Stimulated activated CD4-positive, alpha-beta T cell treated with anti-CD3 and anti-CD28 coated beads, Interleukin-1b, Interleukin-23, amount 100 ng/mL, for 4 hours (primary cell): ENCODE results near the gene KLF3.
A peak's percentile ranks its signal among the peaks of the same experiment; 100 is the strongest.
"Not testable (repeated sequence)": the region's sequence is repeated elsewhere in the genome, so short reads cannot be mapped to it uniquely, and the experiment has no call there.

Experiments
- DNase-seq, 2 donors: peaks; one replicate each; pipeline ENCODE4 v3.0.0-alpha.2; 2020; ENCODE audit warnings: low read depth in 2 of 2

Gene KLF3

DNA sequence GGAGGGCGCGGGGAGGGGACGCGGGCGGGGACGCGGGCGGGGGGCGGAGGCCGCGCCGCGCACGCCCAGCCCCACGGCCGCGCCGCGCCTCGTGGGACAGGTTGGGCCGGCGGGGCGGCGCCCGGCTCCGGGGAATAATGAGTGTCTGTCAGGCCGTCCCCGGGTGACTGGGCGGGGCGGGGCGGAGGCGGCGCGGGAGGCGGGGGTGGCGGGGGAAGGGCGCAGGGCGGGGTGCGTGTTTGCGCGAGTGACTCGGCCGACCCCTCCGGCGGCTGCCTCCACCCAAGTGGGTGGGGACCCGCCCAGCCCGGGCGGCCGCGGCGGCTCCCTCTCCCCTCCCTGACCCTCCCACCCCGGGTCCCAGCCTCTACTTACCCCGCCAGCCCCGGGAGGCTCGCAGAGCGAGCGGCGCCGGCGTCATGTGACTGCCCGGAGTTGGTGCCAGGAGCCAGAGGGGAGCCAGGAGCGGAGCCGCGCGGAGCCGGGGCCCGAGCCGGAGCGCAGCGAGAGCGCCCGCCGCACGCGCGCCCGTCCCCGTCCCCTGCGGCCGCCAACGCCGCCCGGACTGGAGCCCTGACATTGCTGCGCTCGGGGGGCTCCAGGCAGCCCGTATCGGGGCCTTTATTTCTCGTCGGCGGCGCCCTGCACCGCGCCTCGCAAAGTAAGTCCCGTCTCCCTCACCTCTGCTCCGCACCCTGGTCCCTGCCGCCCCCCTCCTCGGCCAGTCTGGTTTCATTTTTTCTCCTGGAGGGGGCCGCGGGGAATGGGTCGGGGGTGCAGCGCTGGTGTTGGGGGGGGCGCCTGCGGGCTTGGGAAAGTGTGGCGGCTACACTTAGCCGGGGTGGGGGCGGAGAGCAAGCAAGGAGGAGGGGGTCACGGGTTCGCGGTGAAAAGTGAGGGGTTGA is at the start of gene KLF3:
Gene KLF3, plus strand, starts transcription at position 399 of the 905 bp plus-strand sequence. CDS start 16,427 bp downstream, outside the sequence.
- DNase-seq: peak; percentile 83 to 85

DNA sequence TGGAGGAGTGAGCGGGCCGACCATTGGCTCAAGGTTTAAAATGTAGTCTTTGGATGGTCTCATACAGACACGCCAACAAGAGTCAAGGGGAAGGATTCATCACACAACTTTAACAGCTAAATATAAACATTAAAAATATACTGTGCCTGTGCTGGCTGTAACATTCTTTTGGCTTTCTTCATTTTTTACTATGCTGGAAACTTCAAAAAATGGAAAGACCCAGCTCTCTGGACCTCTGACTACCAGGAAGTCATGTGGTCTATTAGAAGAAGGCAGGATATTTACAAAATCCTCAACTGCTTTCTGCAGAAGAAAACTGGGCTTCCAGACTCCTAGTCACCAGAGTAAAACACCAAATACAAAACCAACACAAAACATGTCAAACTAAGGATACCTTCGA is 49.8 kb upstream of the KLF3 start:
- no peak for DNase-seq

DNA sequence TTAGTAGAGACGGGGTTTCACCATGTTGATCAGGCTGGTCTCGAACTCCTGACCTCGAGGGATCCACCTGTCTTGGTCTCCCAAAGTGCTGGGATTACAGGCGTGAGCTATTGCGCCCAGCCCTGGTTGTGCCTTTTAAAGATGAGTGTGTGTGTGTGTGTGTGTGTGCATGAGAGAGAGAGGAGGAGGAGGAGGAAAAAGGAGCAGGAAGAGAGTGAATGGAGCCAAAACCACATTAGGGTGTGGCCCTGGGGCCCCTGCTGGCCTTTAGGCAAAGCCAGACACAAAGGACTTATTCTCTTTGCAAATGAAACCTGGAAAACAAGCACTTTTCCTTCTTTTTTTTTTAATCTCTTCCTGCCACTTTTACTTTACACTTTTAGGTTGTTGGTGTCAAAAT is 48.2 kb upstream of the KLF3 start:
- DNase-seq: no peak

DNA sequence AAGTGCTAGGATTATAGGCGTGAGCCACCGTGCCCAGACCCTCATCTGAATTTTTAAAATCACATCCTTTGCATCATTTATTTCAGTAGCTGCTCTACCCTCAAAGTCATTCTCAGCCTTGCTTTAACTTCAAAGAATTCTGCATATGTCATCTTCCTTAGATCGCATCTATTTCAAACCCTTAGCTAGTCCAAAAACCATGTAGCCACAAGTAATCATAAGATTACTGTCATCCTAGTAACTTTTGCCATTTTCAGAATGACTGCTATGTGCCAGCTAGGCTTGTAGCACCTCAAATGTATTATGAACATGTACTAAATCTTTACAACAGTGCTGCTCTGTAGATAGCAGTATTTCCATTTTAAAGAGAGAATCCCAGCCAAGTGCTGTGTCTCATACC is 45.5 kb upstream of the KLF3 start:
- DNase-seq: no peak

DNA sequence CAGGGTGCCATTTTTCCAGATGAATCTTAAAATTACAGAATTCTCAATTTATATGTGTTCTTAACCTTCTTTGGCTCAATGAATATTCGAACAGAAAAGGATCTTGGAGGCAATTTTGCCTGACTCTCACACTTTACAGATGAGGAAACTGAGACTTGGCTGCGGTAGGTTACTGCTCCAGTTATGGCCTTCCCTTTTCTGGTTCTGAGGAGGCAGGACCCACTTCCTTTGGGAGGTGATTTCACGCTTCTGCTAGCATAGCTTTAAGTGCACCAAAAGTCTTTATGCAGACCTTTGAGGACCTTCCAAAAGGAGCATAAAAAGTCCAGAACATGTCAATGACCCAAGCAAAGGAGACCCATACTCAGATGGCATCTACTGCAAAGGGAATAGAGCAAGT is 44.7 kb upstream of the KLF3 start:
- no peak for DNase-seq

DNA sequence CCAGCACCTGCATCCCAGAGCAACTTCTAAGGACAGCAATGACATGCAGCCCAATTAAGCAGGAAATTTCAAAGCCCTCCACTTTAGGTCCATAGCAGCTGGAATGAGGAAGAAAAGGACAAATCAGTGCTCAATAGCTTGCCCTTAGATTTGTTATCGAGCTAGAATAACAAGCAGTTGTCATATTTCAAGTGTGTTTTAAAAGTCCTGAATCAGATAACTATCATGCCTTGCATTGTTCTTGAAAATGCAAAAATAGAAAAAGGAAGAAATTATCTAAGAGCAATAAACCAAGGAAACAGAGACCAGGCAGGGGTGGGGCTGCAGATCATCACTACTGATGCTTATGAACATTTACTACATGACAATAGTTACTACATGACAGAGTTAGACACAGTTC is 43.9 kb upstream of the KLF3 start:
- DNase-seq: no peak

DNA sequence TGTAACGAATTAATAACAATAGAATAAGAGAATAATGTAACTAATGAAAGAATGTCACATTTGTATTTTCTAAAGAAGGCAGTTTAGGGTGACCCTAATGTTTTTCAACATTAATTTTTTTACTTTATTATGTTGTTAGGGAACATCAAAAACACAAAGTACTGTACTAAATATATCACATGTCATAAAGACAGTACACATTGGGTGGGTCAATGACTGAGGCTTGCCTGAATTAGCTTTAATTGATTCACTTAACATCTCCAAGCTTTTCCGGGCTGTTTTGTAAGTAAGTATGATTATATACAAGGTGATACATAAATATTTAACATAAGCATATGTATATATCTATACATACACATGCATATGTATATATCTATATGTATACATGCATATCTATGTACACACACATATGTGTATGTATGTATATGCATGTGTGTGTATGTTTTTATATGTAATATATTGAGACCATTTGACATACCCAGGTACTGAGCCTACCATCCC is 43.4 kb upstream of the KLF3 start:
- no peak for DNase-seq

DNA sequence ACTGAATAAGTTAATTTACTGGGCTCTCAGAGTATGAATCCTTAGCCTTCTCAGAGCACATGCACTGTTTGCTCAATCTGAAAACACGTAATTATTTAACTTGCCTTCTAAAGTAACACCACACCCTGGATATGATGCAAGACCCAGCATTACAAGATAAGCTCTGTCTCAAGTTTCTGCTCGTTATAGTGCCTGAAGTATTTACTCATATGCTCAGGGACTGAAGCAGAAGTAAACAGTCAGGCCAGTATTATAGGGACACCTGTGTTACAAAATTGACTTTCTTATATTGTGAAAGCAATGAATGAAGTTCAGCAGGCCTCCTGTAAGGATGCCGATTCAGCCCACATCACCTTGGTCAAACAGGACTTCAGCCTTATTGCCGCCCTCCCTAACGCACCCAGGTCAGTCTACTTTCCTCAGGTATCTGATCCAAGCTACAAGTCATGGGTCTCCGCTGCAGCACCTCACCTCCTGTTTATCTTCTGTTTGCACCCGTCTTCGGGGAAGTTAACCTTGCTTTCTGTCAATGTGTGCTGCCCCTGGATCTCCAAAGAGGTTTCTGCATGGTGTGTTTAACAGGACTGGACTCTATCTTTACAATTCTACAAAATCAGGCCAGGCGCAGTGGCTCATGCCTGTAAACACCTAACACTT is 42.8 kb upstream of the KLF3 start:
- DNase-seq: no peak

DNA sequence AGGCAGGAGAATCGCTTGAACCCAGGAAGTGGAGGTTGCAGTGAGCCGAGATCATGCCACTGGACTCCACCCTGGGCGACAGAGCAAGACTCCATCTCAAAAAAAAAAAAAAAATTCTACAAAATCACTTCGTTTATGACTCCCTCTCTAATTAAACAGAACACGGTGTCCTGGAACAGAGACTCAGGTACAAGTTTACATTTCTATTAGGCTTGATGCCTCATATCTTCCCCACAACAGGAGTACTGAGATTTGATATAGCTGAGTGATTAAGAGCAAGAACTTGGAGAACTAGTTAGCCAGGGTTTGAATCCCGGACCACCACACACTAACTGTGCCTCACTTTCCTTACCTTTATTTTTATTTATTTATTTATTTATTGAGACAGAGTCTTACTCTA is 42.2 kb upstream of the KLF3 start:
- DNase-seq: no peak

DNA sequence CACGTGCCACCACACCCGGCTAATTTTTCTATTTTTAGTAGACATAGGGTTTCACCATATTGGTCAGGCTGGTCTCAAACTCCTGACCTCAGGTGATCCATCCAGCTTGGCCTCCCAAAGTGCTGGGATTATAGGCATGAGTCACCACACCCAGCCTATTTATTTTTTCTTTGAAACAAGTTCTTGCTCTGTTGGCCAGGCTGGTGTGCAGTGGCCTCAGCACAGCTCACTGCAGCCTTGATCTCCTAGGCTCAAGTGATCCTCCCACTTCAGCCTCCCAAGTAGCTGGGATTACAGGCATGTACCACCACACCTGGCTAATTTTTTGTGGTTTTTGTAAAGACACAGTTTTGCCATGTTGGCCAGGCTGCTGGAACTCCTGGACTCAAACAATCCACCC is 41.7 kb upstream of the KLF3 start:
- DNase-seq: not testable (repeated sequence)

DNA sequence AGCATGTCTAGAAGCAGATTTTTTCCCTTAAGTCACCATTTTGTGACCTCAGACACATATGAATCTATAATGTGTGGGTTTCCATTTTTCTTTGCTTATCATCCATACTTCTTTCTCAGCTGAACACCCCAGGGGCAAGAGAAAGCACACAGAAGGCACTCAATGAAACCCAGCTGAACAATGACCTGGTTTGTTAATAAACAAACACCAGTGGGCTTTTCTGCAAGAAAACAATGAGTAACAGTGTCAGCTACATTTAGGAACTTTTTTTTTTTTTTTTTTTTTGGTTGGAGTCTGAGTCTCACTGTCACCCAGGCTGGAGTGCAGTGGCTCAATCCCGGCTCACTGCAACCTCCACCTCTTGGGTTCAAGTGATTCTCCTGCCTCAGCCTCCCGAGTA is 40.7 kb upstream of the KLF3 start:
- no peak for DNase-seq

DNA sequence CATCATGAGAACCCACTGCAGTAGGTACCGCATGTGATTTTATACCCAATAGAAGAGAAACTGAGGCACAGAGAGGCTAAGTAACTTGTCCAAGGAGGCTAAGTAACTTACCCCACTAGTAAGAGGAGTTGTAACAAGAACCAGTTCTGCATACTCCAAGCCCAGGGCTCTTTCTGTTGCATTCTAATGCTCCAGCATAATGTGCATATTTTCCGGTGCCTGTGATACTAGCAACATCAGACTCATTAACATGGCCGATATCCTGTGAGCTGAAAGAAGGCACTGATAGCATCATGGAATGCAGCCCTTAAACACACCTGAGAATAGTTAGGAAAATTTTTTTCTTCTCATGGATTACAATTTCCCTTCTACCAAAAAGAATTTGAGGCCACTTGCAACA is 39.7 kb upstream of the KLF3 start:
- no peak for DNase-seq

DNA sequence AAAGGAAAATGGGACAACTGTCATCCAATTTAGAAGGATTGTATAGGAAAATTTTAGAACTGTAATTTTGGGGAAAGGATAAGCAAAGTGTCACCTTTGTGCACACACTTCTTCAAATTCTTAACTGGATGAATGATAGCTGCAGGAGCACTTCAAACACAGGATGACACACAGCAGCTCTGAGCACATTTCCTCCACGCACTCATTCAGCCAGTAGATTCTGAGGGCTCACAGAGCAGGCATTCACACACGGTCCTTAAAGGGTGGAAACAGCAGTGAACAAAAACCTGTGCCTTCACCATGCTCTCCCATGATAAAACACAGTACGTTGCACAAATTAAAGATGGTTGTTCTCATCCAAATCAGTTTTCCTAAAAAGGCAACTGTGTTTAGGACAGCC is 38.5 kb upstream of the KLF3 start:
- no peak for DNase-seq

DNA sequence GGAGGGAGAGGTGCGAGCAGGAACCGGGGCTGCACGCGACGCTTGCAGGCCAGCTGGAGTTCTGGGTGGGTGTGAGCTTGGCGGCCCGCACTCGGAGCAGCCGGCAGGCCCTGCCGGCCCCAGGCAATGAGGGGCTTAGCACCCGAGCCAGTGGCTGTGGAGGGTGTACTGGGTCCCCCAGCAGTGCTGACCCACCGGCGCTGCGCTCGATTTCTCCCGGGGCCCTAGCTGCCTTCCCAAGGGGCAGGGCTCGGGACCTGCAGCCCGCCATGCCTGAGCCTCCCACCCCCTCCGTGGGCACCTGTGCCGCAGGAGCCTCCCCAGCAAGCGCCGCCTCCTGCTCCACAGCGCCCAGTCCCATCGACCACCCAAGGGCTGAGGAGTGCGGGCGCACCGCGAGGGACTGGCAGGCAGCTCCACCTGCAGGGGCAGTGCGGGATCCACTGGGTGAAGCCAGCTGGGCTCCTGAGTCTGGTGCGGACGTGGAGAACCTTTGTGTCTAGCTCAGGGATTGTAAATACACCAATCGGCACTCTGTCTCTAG is 37.0 kb upstream of the KLF3 start:
- DNase-seq: not testable (repeated sequence)

DNA sequence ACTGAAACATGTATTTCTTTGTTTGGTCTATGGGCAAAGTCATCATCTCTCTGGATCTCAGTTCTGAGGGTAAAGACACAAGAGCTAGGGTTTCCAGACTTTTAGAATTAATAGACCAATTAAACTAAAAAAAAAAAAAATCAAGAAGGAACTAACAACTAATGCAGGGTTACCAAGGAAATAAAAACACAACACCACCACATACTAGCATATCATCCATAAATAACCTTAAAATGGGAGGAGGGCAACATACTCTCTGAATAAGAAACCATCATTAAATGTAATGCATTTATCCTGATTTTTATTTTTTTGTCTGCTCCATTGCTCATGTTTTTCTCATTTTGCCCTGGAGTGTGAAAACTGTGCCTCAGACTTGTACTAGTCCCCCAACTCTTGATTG is 33.5 kb upstream of the KLF3 start:
- no peak for DNase-seq

DNA sequence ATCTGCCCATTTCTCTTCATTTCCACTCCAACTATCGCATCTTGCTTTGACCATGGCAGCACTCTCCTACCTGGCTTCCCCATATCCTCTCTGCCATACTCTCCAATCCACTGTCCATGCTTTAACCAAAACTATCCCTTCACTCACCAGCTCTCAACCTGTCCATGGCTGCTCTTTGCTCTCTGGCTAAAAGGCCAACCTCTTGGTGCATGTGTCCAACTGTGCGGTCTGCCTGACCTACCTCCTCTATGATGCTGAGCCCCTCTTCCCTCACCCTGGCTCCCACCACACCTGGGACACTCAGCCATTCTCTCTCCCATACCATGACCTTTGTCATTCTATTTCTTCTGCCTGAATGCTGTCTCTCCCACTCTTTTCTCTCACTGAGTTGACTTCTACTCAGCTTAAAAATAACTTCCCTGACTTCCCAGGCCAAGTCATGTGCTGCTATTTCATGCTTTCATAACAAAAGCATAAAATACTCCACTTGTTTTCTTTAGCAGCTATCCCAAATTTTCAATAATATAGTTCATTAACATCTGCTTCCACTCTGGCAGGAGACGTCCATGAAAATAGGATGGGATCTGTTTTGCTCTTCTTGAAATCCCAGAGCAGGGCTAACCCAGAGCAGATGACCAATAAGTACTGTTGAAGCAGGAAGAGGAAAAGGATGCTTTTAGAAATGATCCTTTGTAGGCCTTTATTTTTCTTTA is 29.8 kb upstream of the KLF3 start:
- DNase-seq: no peak

DNA sequence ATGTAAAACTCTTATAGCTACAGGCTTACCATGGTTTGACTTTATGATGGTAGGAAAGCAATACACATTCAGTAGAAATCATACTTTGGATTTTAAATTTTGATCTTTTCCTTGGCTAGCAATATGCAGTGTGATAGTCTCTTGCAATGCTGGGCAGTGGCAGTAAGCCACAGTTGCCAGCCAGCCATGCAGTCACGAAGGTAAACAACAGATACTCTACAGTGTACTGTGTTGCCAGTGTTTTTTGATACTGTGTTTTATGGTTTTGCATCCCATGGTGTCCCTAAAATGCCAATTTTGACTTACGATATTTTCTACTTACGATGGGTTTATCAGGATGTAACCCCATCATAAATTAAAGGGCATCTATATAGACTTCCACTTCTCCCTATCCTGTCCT is 24.8 kb upstream of the KLF3 start:
- DNase-seq: no peak

DNA sequence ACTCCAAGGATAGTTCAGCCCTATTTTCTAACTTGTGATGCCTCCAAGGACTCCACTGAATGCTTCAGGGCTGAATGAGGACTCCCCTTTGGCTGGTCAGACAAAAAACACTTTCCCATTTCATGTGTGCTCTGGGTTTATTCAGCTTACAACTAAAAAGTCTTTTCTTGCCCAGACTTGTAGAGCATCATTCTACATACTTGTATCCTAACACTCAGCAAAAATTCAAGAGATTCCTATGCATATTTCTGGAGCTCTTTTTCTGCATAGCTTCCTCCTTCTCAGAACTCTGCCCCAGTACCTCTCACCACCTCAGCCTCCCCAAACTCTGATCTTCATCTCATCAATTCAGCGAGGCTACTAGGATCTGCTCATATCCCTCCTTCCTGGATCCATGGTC is 22.2 kb upstream of the KLF3 start:
- DNase-seq: no peak

DNA sequence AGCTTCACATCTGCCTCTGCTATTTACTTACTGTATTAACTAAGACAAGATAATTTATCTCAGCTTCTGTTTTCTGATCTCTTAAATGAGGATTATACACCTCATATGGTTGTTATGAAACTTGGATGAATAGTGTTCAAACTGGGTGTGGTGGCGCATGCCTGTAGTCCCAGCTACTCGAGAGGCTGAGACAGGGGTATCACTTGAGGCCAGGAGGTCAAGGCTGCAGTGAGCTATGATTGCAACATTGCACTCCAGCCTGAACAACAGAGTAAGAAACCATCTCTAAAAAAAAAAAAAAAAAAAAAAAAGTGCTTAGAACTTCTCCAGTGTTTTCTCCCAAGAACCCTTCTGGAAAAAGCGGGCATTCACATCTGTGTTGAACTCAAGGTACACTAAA is 19.8 kb upstream of the KLF3 start:
- no peak for DNase-seq

DNA sequence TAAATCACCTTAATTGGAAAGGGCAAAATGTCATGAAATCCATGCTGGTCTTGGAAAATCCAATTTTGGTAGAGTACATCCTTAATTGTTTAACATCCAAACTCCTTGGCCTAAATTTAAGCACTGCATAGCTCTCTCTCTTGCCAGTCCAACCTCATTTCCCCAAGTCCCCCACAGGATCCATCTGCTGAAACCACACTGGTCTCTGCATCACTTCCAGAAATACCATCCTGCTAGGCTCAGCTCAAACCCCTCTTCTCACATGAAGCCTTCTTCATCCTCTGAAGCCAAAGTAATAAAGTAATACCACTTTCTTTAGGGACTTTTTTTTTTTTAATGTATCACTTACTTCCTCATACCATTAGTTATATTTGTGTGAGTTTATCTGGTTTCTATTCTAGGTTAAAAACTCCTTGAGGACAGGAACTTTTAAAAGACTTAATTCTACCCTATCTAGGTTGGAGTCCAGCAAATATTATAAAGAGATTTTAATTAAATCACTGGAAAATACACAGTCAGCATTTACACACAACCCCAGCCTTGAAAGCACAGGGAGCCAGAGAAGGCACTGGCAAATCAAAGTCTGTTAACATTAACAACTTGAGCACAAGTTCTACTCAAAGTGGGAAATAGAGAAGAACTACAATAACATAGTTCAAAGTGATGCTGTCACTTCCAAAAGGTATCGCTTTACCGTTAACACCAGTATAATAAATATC is 16.7 kb upstream of the KLF3 start:
- DNase-seq: no peak

DNA sequence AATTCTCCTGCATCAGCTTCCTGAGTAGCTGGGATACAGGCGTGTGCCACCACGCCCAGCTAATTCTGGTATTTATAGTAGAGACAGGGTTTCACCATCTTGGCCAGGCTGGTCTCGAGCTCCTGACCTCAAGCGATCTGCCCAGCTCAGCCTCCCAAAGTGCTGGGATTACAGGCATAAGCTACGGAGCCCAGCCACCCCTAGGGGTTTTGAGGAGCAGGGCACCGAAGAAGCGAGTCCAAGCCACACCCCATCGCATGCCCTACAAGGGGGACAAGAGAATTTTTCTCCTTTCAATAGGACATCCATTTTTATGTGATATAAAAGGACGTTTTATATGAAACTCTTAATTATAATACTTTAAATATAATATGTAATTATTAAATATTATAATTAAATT is 13.9 kb upstream of the KLF3 start:
- DNase-seq: no peak

DNA sequence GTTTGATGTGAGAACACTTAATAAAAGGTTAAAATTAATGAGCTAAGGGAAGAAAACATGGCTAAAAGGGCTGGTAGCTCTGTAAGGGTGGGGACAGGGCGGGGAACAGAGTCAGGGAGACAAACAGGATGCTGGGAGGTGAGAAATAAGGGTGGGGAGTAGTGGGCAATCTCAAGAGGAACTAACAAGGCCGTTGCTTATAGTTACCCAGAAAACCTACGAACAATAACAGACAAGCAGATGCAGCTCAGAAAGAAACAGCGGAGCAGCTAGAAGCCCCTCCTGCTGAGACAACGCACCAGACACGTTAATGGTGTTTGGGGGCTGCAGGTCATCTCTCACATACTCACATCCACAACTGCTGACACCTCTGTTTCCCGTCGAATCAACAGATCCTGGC is 9.7 kb upstream of the KLF3 start:
- no peak for DNase-seq
